GM12875 (cell line): ENCODE results near the gene SNF8.

Source experiments
- H3K4me3 ChIP-seq: one replicate; pipeline ENCODE4 v1.5.1; 2011; ENCODE audit warnings: low read depth, low read length, control low read depth
- CTCF ChIP-seq: IDR thresholded peaks from 2 replicates; pipeline ENCODE4 v1.5.1; 2011; ENCODE audit warnings: low read depth, mild to moderate bottlenecking, control low read depth, inconsistent platforms, low read length, moderate library complexity, borderline replicate concordance; ENCODE audit not compliant: insufficient read depth

Gene SNF8

GRCh38 chr17:48904428-48904827 lies 40.2 kb downstream of the SNF8 start:
- no peak overlapping the region for H3K4me3 ChIP-seq
- TF ChIP-seq CTCF = no peak

- TF ChIP-seq CTCF = no peak
These were observed 41.2 kb downstream of the SNF8 start for GRCh38 chr17:48903401-48903800.

GRCh38 chr17:48901241-48901640 lies 43.4 kb downstream of the SNF8 start:
- TF ChIP-seq CTCF = no peak
- no peak overlapping the region for H3K4me3 ChIP-seq

More at GRCh38 chr17:48903401-48903800, 41.2 kb downstream of the SNF8 start:
- no peak overlapping the region for H3K4me3 ChIP-seq

GRCh38 chr17:48894886-48895285 lies 49.8 kb downstream of the SNF8 start:
- no peak for TF ChIP-seq CTCF
- H3K4me3 ChIP-seq = no peak overlapping the region

GRCh38 chr17:48893646-48894508 lies 50.8 kb downstream of the SNF8 start:
- no peak for TF ChIP-seq CTCF
- H3K4me3 ChIP-seq = peak overlapping the region; percentile 71

GRCh38 chr17:48892940-48893645 lies 51.5 kb downstream of the SNF8 start:
- TF ChIP-seq CTCF = no peak

More at GRCh38 chr17:48892940-48893645, 51.5 kb downstream of the SNF8 start:
- peak overlapping the region; percentile 71 for H3K4me3 ChIP-seq
